Measurements from ENCODE around the gene SLC39A11. TPM values are rescaled to one million over a fixed set of nuclear protein-coding genes. Genes with fewer than 3 reads are reported as not detected.
"Not testable (repeated sequence)": the region's sequence is repeated elsewhere in the genome, so short reads cannot be mapped to it uniquely, and the experiment has no call there.

Gene SLC39A11
- total and polyA plus RNA-seq, 3 donors from 2014 or later, result 11.4 to 18.6 (median 18.0) TPM

DNA sequence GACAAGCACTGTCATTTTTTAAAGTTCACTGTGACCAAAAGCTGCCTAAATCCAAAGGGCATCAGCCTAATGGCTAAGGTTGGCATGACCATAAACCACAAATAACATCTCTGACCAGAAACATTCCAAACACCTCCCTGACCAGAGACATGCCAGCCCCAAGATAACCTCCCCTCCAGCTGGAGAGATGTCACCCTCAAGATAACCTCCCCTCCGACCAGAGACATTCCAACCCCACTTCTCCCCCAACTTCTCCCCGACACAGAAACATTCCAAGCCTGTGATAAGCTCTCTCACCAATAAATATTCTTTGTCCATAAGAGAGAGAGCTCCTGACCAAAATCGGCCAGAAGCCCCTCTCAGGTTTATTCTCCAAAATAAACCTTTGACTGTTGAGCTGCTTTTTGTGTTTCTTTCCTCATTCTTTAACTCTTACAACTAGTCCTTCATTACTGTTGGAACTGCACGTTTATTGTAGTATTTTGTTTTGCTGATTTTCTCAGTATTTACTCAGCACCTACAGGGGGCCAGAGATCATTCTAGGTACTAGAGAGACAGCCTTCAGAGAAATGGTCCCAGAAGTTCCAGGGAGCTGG is 325.6 kb downstream of the SLC39A11 start:
- 75% methylated on average over 4 of the region's 4 CpGs for WGBS, 2 donors
- no peaks in the 10 kb centered on the region for H3K36me3 ChIP-seq (ENCODE audit: low read depth, missing control alignments)
- no peak for DNase-seq
- H3K4me1 ChIP-seq, result no peaks in the 10 kb centered on the region
- no peak overlapping the region for H3K4me3 ChIP-seq
- H3K27ac ChIP-seq, result no peak overlapping the region
- H3K27me3 ChIP-seq, result no peaks in the 10 kb centered on the region
- no peaks in the 10 kb centered on the region for H3K9me3 ChIP-seq
- TF ChIP-seq CTCF (IDR thresholded peaks at IDR 0.05), result no peak
- no peak for TF ChIP-seq POLR2A (IDR thresholded peaks at IDR 0.05)
- intact Hi-C loops (cut with DNase I; ENCODE audit: low total_unique reads), result no loop called here

GRCh38 chr17:72765368-72766153 is 326.9 kb downstream of the SLC39A11 start:
- TF ChIP-seq POLR2A (IDR thresholded peaks at IDR 0.05), result no peak
- no peaks in the 10 kb centered on the region for H3K36me3 ChIP-seq (ENCODE audit: low read depth, missing control alignments)
- H3K4me1 ChIP-seq, result no peaks in the 10 kb centered on the region
- 92 to 93% methylated on average over 11 of the region's 11 CpGs for WGBS, 2 donors
- intact Hi-C loops (cut with DNase I; ENCODE audit: low total_unique reads), result no loop called here
- no peak overlapping the region for H3K4me3 ChIP-seq
- no peaks in the 10 kb centered on the region for H3K9me3 ChIP-seq
- no peak overlapping the region for H3K27ac ChIP-seq
- no peak for DNase-seq
- no peaks in the 10 kb centered on the region for H3K27me3 ChIP-seq

DNA sequence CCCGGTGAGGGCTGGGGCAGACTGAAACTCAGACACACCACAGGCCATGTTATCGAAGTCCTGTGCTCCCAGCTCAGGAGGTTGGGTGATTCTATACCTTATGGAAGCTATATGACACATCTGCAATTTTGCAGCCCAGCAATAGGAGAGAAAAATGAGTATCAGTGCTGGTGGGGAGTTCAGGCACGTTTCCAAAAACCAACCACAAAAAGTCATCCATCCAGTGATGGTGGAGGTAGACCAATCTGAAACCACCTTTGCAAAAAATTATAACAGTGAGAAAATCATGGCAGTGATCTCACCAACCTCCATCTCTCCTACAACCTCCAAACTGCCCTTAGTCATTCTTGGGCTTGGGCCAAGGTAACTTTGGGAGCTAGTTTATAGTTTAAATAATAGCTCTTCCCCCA is 327.9 kb downstream of the SLC39A11 start:
- H3K27ac ChIP-seq, result no peak overlapping the region
- H3K4me1 ChIP-seq, result no peaks in the 10 kb centered on the region
- WGBS, 2 donors, result 88 to 98% methylated on average over 3 of the region's 3 CpGs
- H3K27me3 ChIP-seq, result no peaks in the 10 kb centered on the region
- H3K4me3 ChIP-seq, result no peak overlapping the region
- H3K36me3 ChIP-seq (ENCODE audit: low read depth, missing control alignments), result no peaks in the 10 kb centered on the region
- no peak for DNase-seq
- intact Hi-C loops (cut with DNase I; ENCODE audit: low total_unique reads), result no loop called here
- TF ChIP-seq POLR2A (IDR thresholded peaks at IDR 0.05) (no peak), CTCF (IDR thresholded peaks at IDR 0.05) (no peak)
- no peaks in the 10 kb centered on the region for H3K9me3 ChIP-seq

GRCh38 chr17:72763981-72764380 is 328.5 kb downstream of the SLC39A11 start:
- H3K4me3 ChIP-seq, result no peak overlapping the region
- H3K27me3 ChIP-seq, result no peaks in the 10 kb centered on the region
- DNase-seq, result no peak
- H3K9me3 ChIP-seq, result no peaks in the 10 kb centered on the region
- intact Hi-C loops (cut with DNase I; ENCODE audit: low total_unique reads), result no loop called here
- WGBS, 2 donors, result 72 to 90% methylated on average over 4 to 5 of the region's 5 CpGs
- no peaks in the 10 kb centered on the region for H3K36me3 ChIP-seq (ENCODE audit: low read depth, missing control alignments)
- no peak overlapping the region for H3K27ac ChIP-seq
- no peaks in the 10 kb centered on the region for H3K4me1 ChIP-seq
- TF ChIP-seq CTCF (IDR thresholded peaks at IDR 0.05), result no peak
- TF ChIP-seq POLR2A (IDR thresholded peaks at IDR 0.05), result no peak

GRCh38 chr17:72761893-72762575 is 330.5 kb downstream of the SLC39A11 start:
- H3K4me3 ChIP-seq; H3K9me3 ChIP-seq; H3K36me3 ChIP-seq (ENCODE audit: low read depth, missing control alignments); intact Hi-C loops (cut with DNase I; ENCODE audit: low total_unique reads); H3K4me1 ChIP-seq; H3K27me3 ChIP-seq; H3K27ac ChIP-seq; DNase-seq: not testable (repeated sequence)
- WGBS, 2 donors, result 83 to 91% methylated on average over 9 of the region's 9 CpGs

Measured in testis (tissue), 3 donors.